ENCODE data around the gene CWC25.

Gene CWC25

GRCh38 chr17:38850374-38850773, 25.3 kb upstream of the CWC25 start:
- TF ChIP-seq CTCF (conservative IDR thresholded peaks at IDR 0.05; ENCODE audit: low read depth, low read length) = no peak
- H3K4me3 ChIP-seq (ENCODE audit: low read length) = peak overlapping the region; percentile 99

GRCh38 chr17:38848939-38849605, 24.0 kb upstream of the CWC25 start:
- no peak for DNase-seq (ENCODE audit: low read depth)
- no peak for TF ChIP-seq CTCF (conservative IDR thresholded peaks at IDR 0.05; ENCODE audit: low read depth, low read length)
- no peak overlapping the region for H3K4me3 ChIP-seq (ENCODE audit: low read length)

More at GRCh38 chr17:38850374-38850773, 25.3 kb upstream of the CWC25 start:
- DNase-seq (ENCODE audit: low read depth) = no peak

GRCh38 chr17:38848557-38848891, 23.4 kb upstream of the CWC25 start:
- TF ChIP-seq CTCF (conservative IDR thresholded peaks at IDR 0.05; ENCODE audit: low read depth, low read length) = no peak
- H3K4me3 ChIP-seq (ENCODE audit: low read length) = no peak overlapping the region

GRCh38 chr17:38844261-38844757, 19.2 kb upstream of the CWC25 start:
- no peak overlapping the region for H3K4me3 ChIP-seq (ENCODE audit: low read length)
- DNase-seq (ENCODE audit: low read depth) = no peak
- no peak for TF ChIP-seq CTCF (conservative IDR thresholded peaks at IDR 0.05; ENCODE audit: low read depth, low read length)

More at GRCh38 chr17:38848557-38848891, 23.4 kb upstream of the CWC25 start:
- no peak for DNase-seq (ENCODE audit: low read depth)

GRCh38 chr17:38825762-38826247, 684 bp upstream of the CWC25 start:
- peak overlapping the region; percentile 99 for H3K4me3 ChIP-seq (ENCODE audit: low read length)
- TF ChIP-seq CTCF (conservative IDR thresholded peaks at IDR 0.05; ENCODE audit: low read depth, low read length) = no peak
- no peak for DNase-seq (ENCODE audit: low read depth)

GRCh38 chr17:38815576-38816193, 9.4 kb downstream of the CWC25 start:
- no peak for DNase-seq (ENCODE audit: low read depth)

More at GRCh38 chr17:38815576-38816193, 9.4 kb downstream of the CWC25 start:
- no peak overlapping the region for H3K4me3 ChIP-seq (ENCODE audit: low read length)
- TF ChIP-seq CTCF (conservative IDR thresholded peaks at IDR 0.05; ENCODE audit: low read depth, low read length) = peak; percentile 41

All from retinal pigment epithelial cell (primary cell).